HL-60 (cell line): ENCODE measurements around the gene MMGT1.

Experiments
- GABPA ChIP-seq: IDR thresholded peaks from 2 replicates; pipeline ENCODE4 v1.6.1; 2012; ENCODE audit warnings: low read depth
- POLR2AphosphoS5 ChIP-seq: IDR thresholded peaks from 2 replicates; pipeline ENCODE4 v1.6.1; 2012; ENCODE audit warnings: low read depth
- TF ChIP-seq, protein P1 (sequence below): IDR thresholded peaks from one replicate; pipeline ENCODE4 v1.5.1; 2011; ENCODE audit warnings: low read length, control low read depth, inconsistent platforms; ENCODE audit not compliant: insufficient read depth
- TF ChIP-seq, protein P2 (sequence below): IDR thresholded peaks from 2 replicates; pipeline ENCODE4 v1.6.1; 2012; ENCODE audit warnings: low read depth; ENCODE audit not compliant: insufficient replicate concordance

DNA sequence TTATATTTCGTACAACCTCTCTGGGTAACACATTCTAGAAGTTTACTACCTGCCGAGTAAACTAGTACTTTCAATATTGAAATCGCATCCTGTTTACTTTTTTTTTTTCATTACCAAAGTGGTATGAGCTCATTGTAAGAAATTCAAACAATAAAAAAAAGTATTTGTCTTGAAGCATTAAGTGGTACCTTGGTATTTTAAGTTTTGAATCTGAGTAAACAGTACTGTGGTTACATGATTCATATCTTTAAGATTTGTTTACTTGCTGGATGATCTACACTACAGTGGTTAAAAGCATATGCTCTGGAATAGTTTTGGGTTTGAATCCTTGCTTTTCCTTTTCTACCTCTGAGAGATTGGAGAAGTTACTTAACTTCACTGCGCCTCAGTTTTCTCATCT is 3.8 kb upstream of the MMGT1 start:
- TF ChIP-seq, protein P1, sequence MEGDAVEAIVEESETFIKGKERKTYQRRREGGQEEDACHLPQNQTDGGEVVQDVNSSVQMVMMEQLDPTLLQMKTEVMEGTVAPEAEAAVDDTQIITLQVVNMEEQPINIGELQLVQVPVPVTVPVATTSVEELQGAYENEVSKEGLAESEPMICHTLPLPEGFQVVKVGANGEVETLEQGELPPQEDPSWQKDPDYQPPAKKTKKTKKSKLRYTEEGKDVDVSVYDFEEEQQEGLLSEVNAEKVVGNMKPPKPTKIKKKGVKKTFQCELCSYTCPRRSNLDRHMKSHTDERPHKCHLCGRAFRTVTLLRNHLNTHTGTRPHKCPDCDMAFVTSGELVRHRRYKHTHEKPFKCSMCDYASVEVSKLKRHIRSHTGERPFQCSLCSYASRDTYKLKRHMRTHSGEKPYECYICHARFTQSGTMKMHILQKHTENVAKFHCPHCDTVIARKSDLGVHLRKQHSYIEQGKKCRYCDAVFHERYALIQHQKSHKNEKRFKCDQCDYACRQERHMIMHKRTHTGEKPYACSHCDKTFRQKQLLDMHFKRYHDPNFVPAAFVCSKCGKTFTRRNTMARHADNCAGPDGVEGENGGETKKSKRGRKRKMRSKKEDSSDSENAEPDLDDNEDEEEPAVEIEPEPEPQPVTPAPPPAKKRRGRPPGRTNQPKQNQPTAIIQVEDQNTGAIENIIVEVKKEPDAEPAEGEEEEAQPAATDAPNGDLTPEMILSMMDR: no peak
- TF ChIP-seq, protein P2, sequence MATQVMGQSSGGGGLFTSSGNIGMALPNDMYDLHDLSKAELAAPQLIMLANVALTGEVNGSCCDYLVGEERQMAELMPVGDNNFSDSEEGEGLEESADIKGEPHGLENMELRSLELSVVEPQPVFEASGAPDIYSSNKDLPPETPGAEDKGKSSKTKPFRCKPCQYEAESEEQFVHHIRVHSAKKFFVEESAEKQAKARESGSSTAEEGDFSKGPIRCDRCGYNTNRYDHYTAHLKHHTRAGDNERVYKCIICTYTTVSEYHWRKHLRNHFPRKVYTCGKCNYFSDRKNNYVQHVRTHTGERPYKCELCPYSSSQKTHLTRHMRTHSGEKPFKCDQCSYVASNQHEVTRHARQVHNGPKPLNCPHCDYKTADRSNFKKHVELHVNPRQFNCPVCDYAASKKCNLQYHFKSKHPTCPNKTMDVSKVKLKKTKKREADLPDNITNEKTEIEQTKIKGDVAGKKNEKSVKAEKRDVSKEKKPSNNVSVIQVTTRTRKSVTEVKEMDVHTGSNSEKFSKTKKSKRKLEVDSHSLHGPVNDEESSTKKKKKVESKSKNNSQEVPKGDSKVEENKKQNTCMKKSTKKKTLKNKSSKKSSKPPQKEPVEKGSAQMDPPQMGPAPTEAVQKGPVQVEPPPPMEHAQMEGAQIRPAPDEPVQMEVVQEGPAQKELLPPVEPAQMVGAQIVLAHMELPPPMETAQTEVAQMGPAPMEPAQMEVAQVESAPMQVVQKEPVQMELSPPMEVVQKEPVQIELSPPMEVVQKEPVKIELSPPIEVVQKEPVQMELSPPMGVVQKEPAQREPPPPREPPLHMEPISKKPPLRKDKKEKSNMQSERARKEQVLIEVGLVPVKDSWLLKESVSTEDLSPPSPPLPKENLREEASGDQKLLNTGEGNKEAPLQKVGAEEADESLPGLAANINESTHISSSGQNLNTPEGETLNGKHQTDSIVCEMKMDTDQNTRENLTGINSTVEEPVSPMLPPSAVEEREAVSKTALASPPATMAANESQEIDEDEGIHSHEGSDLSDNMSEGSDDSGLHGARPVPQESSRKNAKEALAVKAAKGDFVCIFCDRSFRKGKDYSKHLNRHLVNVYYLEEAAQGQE: no peak
- TF ChIP-seq POLR2AphosphoS5: no peak
- TF ChIP-seq GABPA: no peak
